DND-41 (cell line): Measurements from ENCODE around the gene FLRT1.

Source experiments
- CTCF ChIP-seq: IDR thresholded peaks from 2 replicates; pipeline ENCODE4 v1.5.1; 2012; ENCODE audit warnings: borderline replicate concordance, low read length, moderate library complexity, mild to moderate bottlenecking; ENCODE audit not compliant: poor library complexity, severe bottlenecking; ENCODE audit errors: extremely low read depth
- EZH2 ChIP-seq: IDR thresholded peaks from 3 replicates; pipeline ENCODE4 v1.6.1; 2012; ENCODE audit warnings: borderline replicate concordance, low read depth, mild to moderate bottlenecking, moderate library complexity, low read length, inconsistent platforms; ENCODE audit not compliant: severe bottlenecking

GRCh38 chr11:64071849-64072248 lies 36.1 kb downstream of the FLRT1 start:
- no peak for TF ChIP-seq CTCF
- no peak for TF ChIP-seq EZH2
